ENCODE data around the gene LRRC23.
"Not testable (repeated sequence)": the region's sequence is repeated elsewhere in the genome, so short reads cannot be mapped to it uniquely, and the experiment has no call there.

DNA sequence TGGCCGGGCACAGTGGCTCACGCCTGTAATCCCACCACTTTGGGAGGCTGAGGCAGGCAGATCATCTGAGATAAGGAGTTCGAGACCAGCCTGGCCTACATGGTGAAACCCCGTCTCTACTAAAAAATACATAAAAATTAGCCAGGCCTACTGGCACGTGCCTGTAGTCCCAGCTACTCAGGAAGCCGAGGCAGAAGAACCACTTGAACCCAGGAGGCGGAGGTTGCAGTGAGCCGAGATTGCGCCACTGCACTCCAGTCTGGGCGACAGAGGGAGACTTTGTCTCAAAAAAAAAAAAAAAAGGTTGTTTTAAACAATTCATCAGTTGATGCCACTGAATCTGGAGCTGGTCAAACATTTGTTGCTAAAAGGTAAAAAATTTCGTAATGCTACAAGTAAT is 24.8 kb upstream of the LRRC23 start:
- TF ChIP-seq, protein P1, sequence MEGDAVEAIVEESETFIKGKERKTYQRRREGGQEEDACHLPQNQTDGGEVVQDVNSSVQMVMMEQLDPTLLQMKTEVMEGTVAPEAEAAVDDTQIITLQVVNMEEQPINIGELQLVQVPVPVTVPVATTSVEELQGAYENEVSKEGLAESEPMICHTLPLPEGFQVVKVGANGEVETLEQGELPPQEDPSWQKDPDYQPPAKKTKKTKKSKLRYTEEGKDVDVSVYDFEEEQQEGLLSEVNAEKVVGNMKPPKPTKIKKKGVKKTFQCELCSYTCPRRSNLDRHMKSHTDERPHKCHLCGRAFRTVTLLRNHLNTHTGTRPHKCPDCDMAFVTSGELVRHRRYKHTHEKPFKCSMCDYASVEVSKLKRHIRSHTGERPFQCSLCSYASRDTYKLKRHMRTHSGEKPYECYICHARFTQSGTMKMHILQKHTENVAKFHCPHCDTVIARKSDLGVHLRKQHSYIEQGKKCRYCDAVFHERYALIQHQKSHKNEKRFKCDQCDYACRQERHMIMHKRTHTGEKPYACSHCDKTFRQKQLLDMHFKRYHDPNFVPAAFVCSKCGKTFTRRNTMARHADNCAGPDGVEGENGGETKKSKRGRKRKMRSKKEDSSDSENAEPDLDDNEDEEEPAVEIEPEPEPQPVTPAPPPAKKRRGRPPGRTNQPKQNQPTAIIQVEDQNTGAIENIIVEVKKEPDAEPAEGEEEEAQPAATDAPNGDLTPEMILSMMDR (IDR thresholded peaks at IDR 0.05): not testable (repeated sequence)
- TF ChIP-seq RFX5 (IDR thresholded peaks at IDR 0.05): not testable (repeated sequence)
- TF ChIP-seq, protein P2, sequence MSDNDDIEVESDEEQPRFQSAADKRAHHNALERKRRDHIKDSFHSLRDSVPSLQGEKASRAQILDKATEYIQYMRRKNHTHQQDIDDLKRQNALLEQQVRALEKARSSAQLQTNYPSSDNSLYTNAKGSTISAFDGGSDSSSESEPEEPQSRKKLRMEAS (IDR thresholded peaks at IDR 0.05): not testable (repeated sequence)

Measured in A549 (cell line).